HG02885 (cell line): ENCODE data around the gene C7orf33.

Experiments
- ATAC-seq: cut with Tn5 transposase; IDR thresholded peaks from one replicate; pipeline ENCODE4 v1.9.1; 2021; ENCODE audit warnings: mild to moderate bottlenecking; ENCODE audit not compliant: unreplicated experiment, poor library complexity

The C7orf33 gene

DNA sequence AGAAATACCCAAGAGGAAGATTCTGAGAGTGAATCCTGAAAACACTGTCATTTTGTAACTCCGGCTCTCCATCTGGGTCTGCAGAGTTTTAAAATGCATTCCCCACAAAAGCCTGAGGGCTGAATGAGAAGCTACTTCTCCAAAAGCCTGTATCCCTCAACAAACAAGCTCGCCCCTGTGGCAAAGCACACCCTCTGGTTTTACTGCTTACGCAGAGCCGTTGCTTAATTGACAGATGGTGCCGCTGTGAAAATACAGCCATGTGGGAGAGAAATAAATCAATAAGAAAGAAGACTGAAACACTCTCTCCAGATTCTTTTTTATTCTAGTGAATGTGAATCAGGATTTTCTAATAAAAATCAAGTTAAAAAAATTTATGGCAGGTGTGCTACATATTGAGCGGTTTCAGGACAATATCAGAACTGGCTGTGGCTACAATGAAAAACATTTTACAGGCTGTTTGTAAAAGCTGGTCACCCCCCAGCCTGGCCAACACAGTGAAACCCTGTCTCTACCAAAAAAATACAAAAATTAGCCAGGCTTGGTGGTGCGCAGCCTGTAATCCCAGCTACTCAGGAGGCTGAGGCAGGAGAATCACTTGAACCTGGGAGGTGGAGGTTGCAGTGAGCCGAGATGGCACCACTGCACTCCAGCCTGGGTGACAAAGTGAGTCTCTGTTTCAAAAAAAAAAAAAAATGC lies 32.5 kb downstream of the C7orf33 start:
- no peak for ATAC-seq

DNA sequence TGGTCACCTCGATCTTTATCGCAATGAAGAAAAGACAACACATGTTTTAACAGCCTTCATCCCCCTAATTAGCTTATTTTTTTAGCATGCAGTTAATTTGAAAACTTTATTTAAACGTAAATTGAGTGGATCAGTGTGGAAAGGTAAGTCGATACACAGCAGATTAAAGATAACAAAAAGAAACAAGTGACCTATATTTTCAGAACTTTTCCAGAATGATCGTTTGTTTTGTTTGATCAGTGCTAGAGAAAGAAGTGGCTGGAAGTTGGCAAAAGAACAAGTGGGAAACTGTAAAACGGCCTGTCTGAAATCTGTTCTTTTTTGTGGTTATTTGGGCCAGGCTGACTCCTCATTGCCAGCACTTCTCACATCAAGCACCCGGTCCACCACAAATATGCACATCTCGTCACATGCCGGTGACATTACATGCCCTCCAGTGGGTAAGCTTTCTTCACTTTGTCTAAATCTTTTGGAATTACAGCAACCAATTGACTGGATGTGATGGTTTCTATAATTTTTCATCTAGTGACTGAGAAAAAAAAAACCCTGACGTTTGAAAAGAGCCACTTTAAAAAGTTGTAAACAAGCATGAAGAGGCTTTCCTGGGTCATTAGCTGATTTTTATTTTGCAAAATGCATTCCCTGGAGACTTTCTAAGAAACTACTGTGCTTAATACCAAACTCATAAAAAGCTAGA lies 33.2 kb downstream of the C7orf33 start:
- ATAC-seq: no peak

DNA sequence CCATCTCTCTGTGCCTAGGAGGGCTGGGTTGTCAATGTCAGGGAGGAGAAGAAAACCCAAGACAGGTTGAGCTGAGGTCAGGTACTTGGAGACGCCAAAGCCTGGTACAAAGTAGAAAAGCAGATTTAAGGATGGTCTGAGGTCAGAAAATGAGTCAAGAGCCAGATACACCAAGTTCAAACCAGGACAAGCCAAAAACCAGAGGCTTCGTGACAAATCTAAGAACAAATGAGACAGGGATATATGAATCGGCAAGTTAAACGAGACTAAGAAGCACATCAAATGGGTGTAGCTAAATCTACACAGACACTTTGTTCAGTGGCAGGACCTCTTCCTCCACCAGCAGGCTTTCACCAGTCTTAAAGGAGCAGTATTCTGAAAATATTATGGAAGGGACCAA lies 34.2 kb downstream of the C7orf33 start:
- no peak for ATAC-seq

DNA sequence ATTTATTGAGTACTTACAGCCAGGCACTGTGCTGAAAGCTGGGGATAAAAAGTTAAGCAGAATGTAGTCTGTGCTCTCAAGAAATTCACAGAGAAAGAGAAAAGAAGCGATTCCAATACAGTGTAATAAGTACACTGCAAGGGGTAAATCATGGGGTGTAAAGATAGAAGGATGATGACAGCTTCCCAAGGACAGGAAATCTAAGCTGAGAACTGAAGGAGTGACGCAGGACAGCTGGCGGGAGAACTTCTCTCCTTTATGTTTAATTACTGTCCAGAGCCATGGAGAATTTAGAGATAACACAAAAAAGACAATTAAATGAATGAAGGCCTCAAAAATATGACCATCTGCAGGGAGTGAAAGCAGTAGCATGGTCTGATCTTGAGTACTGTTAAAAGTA lies 34.8 kb downstream of the C7orf33 start:
- no peak for ATAC-seq

DNA sequence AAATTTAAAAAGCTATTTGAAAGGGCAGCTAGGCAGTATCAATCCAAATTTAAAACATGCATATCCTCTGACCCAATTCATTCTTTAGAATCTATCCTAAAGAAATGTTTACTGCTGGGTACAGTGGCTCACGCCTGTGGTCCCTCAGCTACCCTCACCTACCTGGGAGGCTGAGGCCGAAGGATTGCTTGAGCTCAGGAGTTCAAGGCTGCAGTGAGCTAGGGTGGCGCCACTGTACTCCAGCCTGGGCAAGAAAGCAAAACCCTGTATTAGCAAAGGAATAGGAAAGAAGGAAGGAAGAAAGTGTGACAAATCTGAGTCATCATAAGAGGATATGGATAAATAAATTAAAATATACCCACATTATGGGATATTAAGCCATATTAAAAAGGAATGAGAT lies 36.3 kb downstream of the C7orf33 start:
- no peak for ATAC-seq

DNA sequence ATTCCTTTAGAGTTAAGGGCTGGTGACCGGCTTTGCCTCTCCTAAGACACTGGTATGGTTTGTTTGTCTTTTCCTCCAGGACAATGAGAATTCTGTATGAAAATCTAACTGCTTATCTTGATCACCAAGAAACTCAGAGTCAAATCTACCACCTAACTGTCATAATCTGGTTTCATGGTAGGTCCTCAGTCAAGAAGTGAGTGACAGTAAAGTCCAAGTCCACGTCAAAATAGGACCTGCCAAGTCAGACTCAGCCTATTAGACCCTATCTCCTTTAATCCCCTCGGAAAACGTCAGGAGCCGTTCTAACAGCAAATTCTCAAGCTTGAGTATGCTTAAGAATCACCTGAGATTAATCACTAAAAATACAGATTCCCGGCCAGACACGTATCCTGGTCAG lies 37.4 kb downstream of the C7orf33 start:
- no peak for ATAC-seq

DNA sequence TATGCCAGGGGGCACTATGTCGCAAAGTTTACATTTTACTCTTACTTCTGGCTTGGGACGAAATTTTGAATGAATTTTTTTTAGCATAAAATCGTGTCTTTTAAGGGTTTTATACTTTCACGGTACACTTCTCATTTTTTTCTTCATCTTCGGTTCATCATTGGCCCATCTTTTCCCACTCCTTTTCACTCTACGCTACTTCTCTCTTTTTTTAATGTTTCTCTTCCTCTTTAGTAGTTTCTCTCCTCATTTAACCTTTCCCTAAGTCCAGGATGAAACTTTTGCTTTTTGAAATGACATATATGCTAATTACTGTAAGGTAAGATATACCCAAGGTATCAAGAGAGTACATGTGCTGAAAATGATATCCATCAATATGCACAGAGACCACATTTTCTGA lies 39.5 kb downstream of the C7orf33 start:
- no peak for ATAC-seq

DNA sequence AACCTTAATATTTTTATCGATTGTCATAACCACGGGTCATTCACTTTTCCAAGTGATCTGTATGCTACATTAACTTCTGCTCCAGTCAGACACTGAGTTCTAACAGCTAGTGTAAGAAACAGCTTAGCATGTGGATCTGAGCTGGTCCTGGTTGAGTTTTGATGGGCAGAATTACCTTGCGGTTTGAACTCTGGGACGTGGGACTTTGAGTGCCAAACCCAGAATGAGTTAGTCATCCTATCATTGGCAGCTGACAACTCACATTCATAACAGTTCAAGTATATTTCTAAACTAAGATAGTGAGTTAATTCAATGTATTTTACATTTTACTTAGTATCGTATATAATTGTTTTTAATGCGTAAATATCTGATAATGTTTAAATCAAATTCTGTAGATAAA lies 43.2 kb downstream of the C7orf33 start:
- ATAC-seq: no peak

DNA sequence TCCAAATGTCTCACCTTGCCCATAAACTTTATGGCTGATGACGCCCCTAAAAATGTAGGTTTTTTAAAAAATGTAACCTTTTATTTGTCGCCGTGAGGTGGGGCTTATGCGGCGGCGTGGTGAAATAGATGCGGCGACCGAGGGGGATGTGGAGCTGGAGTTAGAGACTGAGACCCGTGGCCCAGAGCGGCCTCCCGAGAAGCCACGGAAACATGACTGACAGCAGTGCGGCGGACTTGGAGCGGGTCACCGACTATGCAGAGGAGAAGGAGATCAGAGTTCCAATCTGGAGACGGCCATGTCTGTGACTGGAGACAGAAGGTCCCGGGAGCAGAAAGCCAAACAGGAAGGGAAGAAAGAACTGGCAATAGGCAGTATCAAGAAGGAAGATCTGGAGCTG lies 46.5 kb downstream of the C7orf33 start:
- ATAC-seq: no peak

DNA sequence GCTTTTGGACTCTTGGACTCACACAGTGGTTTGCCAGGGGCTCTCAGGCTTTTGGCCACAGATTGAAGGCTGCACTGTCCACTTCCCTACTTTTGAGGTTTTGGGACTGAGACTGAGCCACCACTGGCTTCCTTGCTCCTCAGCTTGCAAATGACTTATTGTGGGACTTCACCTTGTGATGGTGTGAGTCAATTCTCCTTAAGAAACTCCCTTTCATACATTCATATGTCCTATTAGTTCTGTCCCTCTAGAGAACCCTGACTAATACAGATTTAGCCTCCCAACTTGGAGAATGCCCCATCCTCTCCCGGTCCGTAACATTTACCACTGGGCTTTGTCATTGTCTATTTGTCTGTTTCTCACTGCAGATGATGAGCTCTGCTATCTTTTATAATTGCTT lies 55.3 kb downstream of the C7orf33 start:
- no peak for ATAC-seq

DNA sequence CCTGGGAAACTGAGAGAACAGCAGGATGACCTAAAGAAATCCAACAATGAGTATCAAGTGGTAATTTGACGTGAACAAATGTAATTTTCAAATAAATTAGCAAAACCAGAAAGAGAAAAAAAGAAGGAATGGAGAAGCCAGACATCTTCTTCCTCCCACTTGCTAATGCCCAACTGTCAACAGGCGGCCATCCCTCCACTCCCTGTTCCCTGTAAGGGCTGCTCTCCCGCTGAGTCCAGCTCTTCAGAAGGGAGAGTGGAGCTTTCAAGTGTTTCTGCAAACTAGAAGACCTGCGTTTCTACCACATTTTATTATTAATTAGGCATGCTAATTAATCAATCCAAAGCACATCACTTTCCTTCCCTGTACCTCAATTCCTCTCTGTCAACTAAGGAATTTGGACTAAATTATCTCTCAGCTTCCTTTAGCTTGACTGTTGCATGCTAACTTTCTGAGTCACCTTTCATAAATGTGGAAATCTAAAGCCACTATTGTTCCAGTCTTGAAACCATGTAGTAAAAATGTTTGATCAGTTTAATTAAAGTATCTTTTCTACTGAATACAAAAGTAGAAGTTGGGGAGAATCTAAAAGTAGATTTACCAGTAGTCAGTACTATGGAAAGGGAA lies 59.8 kb downstream of the C7orf33 start:
- no peak for ATAC-seq

DNA sequence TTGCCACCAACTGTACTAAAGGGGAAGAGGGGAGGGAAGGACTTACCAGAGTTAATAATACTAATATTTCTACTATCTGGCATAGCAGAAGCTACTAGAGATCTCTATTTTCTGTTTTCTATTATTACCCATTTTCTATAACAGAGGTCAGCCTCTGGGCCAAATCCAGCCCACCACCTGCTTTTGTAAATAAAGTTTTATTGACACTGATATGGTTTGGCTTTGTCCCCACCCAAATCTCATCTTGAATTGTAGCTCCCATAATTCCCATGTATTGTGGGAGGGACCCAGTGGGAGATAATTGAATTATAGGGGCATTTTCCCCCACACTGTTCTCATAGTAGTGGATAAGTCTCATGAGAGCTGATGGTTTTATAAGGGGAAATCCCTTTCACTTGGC lies 62.2 kb downstream of the C7orf33 start:
- no peak for ATAC-seq

DNA sequence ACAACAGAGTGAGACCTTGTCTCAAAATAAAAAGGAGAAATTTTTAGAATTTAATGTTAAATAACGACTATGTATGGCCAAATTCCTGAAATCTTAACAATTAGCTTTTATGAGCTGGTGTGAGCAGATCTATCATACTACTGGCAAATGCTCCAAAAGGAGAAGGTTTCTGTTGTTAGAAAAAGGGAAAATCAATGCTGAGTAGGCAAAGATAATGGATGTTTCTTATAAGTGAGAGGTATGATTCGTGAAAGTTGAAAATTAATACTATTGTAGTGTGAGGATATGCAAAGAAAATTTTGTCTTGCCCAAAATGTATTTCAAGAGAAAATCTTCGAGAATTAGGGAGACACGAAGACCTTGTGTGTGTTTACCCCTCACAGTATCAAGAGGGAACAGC lies 67.4 kb downstream of the C7orf33 start:
- no peak for ATAC-seq

DNA sequence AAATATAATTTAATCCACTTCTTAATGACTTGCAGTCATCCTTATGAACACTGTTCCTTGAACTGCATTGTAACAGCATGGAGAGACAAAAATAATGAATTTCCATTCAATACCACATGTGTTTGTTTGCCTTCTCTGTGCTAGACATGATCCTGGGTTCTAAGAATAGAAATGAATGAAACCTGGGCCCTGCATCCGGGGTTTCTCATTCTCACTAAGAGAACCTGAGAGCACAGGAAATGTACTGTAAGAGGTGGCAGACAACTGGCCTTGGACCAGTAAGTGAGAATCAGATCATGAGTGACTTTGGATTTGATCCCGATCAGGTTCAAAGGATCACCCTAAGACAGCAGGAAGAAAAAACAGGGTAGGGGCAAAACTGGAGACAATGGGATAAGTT lies 70.9 kb downstream of the C7orf33 start:
- no peak for ATAC-seq

DNA sequence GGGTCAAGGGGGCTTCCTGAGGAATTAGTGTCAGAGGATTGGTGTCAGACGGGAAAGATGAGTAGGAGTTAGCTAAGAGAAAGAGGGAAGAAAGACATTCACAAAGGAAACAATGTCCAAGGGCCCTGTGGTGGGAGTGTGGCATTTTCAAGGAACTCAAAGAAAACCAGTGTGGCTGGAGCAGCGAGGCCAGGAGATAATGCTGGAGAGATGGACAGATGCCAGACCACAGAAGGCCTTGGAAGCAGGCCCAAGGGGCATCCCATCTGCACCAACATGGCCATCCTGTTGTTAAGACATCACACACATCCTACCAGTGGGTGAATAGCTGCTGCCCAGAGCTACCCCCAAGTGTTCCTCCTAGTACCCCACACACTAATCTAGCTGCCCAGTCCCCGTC lies 72.1 kb downstream of the C7orf33 start:
- no peak for ATAC-seq

DNA sequence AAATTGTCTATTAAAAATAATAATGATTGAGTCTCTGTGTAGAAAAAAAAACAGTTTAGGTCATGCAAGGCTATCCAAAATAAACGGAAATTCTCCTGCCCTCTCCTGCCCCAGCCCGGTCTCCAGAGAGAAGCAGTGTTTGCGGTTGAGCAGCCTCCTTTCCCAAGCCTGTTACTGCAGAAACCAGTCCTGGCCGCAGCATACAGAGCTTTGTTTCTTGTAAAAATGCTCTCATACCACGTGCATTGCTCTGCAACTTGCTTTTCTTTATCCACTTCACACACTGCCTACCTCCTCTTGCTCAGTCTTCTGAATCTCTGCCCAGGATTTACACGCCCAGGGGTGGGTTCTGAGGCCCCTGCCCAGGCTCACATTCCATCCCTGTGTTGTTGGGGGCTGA lies 73.8 kb downstream of the C7orf33 start:
- ATAC-seq: no peak

DNA sequence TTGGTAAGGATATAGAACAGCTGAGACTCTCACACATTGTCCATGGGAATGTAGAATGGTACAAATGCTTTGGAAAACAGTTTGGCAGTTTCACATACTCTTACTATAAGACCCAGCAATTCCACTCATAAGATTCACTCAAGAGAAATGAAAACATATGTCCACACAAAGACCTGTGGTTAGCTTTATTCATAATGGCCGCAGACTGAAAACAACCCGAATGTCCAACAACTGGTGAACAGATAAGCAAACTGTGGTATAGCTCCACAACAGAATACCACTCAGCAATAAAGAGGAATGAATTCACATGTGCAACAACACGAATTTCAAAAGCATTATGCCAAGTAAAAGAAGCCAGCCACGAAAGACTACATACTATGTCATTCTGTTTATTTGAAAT lies 74.7 kb downstream of the C7orf33 start:
- ATAC-seq: no peak
